ENCODE data around the gene PIK3CD. TPM values are rescaled to one million over a fixed set of nuclear protein-coding genes. Genes with fewer than 3 reads are reported as not detected.
A peak's percentile ranks its signal among the peaks of the same experiment; 100 is the strongest.

The PIK3CD gene
- total RNA-seq, 1 experiment from 2014 or later = 10.3 TPM

DNA sequence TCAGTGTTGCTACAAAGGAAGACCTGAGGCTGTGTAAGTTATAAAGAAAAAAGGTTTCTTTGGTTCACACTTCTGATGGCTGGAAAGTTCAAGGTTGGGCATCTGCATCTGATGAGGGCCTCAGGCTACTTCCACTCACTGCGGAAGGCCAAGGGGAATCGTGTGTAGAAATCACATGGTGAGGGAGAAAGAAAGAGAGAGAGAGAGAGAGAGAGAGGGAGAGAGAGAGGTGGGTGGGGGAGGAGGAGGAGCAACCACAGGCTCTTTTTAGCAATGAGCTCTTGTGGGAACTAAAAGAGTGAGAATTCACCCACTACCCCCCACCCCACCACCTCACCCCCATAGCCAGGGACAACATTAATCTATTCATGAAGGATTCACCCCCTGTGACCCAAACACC is 112.4 kb downstream of the PIK3CD start:
- peaks cover 22% of the 10 kb centered on the region for H3F3A ChIP-seq (ENCODE audit: insufficient read depth, low read depth)
- no peak for TF ChIP-seq CTCF (conservative IDR thresholded peaks at IDR 0.05)
- no peak for TF ChIP-seq EZH2 (IDR thresholded peaks at IDR 0.05; ENCODE audit: low read depth)
- CTCF ChIA-PET = no interaction called here
- BruUV-seq (replicated peaks) = no TSS peak
- H2AFZ ChIP-seq = no peak overlapping the region
- H3K27ac ChIP-seq = no peak overlapping the region
- intact Hi-C loops (cut with micrococcal nuclease; ENCODE audit: unreplicated experiment) = loop anchor here (10.0 kb wide), 1 partner anchor 151 kb away; the partner anchor contains the start of gene CTNNBIP1
- no peaks in the 10 kb centered on the region for H3K9me3 ChIP-seq (ENCODE audit: insufficient read depth, low read depth)
- H3K79me2 ChIP-seq (ENCODE audit: low read depth) = peaks cover 19% of the 10 kb centered on the region
- no peak overlapping the region for H3K4me3 ChIP-seq
- H3K4me2 ChIP-seq = no peak overlapping the region
- H3K4me1 ChIP-seq (replicated peaks; ENCODE audit: insufficient read depth) = peaks cover 15% of the 10 kb centered on the region
- no peak for DNase-seq
- no peaks in the 10 kb centered on the region for H3K9me2 ChIP-seq (ENCODE audit: insufficient read depth)
- no peaks in the 10 kb centered on the region for H3K36me3 ChIP-seq (ENCODE audit: low read depth)
- H4K20me1 ChIP-seq (ENCODE audit: insufficient read depth) = no peaks in the 10 kb centered on the region
- POLR2A ChIA-PET (ENCODE audit: unreplicated experiment) = no interaction called here
- no peaks in the 10 kb centered on the region for H3K27me3 ChIP-seq (ENCODE audit: insufficient read depth, low read depth)

DNA sequence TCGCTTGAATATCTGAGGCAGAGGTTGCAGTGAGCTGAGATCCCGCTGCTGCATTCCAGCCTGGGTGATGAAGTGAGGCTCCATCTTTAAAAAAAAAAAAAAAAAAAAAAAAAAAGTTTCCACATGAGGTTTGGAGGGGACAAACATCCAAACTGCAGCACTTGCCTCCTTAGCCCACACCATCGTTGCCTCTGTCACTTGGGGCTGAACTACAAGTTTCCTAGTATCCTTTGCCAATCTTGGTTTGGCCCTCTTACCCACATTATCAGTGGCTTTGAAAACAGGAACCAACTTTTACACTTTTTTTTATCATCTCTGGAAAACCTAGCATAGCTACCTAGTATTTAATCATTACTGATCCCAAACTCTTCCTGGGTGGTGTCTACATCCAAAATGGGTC is 113.0 kb downstream of the PIK3CD start:
- no peaks in the 10 kb centered on the region for H4K20me1 ChIP-seq (ENCODE audit: insufficient read depth)
- no peak overlapping the region for H3K4me2 ChIP-seq
- no peak overlapping the region for H2AFZ ChIP-seq
- H3K9me3 ChIP-seq (ENCODE audit: insufficient read depth, low read depth) = no peaks in the 10 kb centered on the region
- intact Hi-C loops (cut with micrococcal nuclease; ENCODE audit: unreplicated experiment) = loop anchor here (10.0 kb wide), 1 partner anchor 150 kb away; the partner anchor contains the start of gene CTNNBIP1
- DNase-seq = no peak
- POLR2A ChIA-PET (ENCODE audit: unreplicated experiment) = no interaction called here
- H3F3A ChIP-seq (ENCODE audit: insufficient read depth, low read depth) = peaks cover 22% of the 10 kb centered on the region
- H3K4me3 ChIP-seq = no peak overlapping the region
- peaks cover 15% of the 10 kb centered on the region for H3K4me1 ChIP-seq (replicated peaks; ENCODE audit: insufficient read depth)
- CTCF ChIA-PET = no interaction called here
- BruUV-seq (replicated peaks) = no TSS peak
- TF ChIP-seq EZH2 (IDR thresholded peaks at IDR 0.05; ENCODE audit: low read depth) = no peak
- no peak for TF ChIP-seq CTCF (conservative IDR thresholded peaks at IDR 0.05)
- no peak overlapping the region for H3K27ac ChIP-seq
- no peaks in the 10 kb centered on the region for H3K36me3 ChIP-seq (ENCODE audit: low read depth)
- no peaks in the 10 kb centered on the region for H3K27me3 ChIP-seq (ENCODE audit: insufficient read depth, low read depth)
- H3K9me2 ChIP-seq (ENCODE audit: insufficient read depth) = no peaks in the 10 kb centered on the region
- H3K79me2 ChIP-seq (ENCODE audit: low read depth) = peaks cover 19% of the 10 kb centered on the region

DNA sequence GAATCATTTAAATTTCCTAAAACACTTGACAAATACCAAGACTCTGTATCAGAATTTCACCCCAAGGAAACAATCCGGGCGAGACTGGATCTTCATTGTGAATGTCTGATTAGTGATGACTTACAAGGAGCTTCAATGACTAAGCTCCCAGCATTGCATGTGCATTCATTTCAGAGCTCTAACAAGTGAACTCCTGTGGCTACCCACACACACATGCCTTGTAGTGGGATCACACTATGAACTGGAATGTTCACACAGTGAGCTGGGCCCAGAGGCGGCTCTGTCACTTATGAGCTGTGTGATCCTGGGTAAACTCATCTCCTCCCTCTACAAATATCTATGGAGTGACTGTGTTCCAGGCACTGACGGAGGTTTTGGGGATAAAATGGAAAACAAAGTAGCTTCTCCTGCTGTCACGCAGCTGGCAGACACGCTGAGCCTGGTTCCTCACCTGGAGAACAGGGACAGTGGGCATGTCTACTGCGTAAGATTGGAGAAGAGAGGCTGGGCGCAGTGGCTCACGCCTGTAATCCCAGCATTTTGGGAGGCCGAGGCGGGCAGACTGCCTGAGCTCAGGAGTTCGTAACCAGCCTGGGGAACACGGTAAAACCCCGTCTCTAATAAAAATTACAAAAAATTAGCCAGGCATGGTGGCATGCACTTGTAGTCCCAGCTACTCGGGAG is 115.4 kb downstream of the PIK3CD start:
- peak; percentile 71 to 95 for DNase-seq
- no peaks in the 10 kb centered on the region for H3K9me3 ChIP-seq (ENCODE audit: insufficient read depth, low read depth)
- 0 out of 2 replicates have a peak overlapping the region, but pooled peaks have one; percentile 13 for H3K4me2 ChIP-seq
- H4K20me1 ChIP-seq (ENCODE audit: insufficient read depth) = no peaks in the 10 kb centered on the region
- TF ChIP-seq CTCF (conservative IDR thresholded peaks at IDR 0.05) (no peak), EZH2 (IDR thresholded peaks at IDR 0.05; ENCODE audit: low read depth) (no peak)
- CTCF ChIA-PET = interaction anchor here (0.7 kb wide), 1 partner anchor 150 kb away, joined by 3 read pairs; no protein-coding TSS in a partner anchor
- no peak overlapping the region for H2AFZ ChIP-seq
- intact Hi-C loops (cut with micrococcal nuclease; ENCODE audit: unreplicated experiment) = loop anchor here (10.0 kb wide), 1 partner anchor 148 kb away; the partner anchor contains the start of gene CTNNBIP1
- no peaks in the 10 kb centered on the region for H3K36me3 ChIP-seq (ENCODE audit: low read depth)
- no peaks in the 10 kb centered on the region for H3K27me3 ChIP-seq (ENCODE audit: insufficient read depth, low read depth)
- H3K4me1 ChIP-seq (replicated peaks; ENCODE audit: insufficient read depth) = peaks cover 15% of the 10 kb centered on the region
- no peak overlapping the region for H3K4me3 ChIP-seq
- peaks cover 19% of the 10 kb centered on the region for H3K79me2 ChIP-seq (ENCODE audit: low read depth)
- H3K9me2 ChIP-seq (ENCODE audit: insufficient read depth) = no peaks in the 10 kb centered on the region
- peaks cover 22% of the 10 kb centered on the region for H3F3A ChIP-seq (ENCODE audit: insufficient read depth, low read depth)
- BruUV-seq (replicated peaks) = no TSS peak
- peak overlapping the region; percentile 83 for H3K27ac ChIP-seq
- POLR2A ChIA-PET (ENCODE audit: unreplicated experiment) = interaction anchor here (0.5 to 0.6 kb wide), 2 partner anchors 11 to 895 kb away, joined by 4 to 5 read pairs; no protein-coding TSS in a partner anchor

All from PC-9 (cell line).